SK-N-SH treated with all-trans-retinoic acid at 6 μM for 48 hours (cell line): ENCODE results near the gene PTGES.
A peak's percentile ranks its signal among the peaks of the same experiment; 100 is the strongest.

Source experiments
- ATAC-seq: fragments of 200-7000 bp; cut with Tn5 transposase; 3 replicates; pipeline ENCODE4 v1.9.1; 2020; ENCODE audit warnings: mild to moderate bottlenecking, moderate library complexity
- ARNTL ChIP-seq: fragments of 450-650 bp; formaldehyde crosslinking; IDR thresholded peaks from 2 replicates; pipeline ENCODE4 v1.5.0; 2020; ENCODE audit warnings: low read depth, mild to moderate bottlenecking, moderate library complexity, borderline replicate concordance
- BACH2 ChIP-seq: fragments of 250-450 bp; sonication (Bioruptor Pico); IDR thresholded peaks from 2 replicates; pipeline ENCODE4 v1.9.0; 2021; ENCODE audit warnings: mild to moderate bottlenecking, borderline replicate concordance
- CREB5 ChIP-seq: fragments of 250-450 bp; sonication (Bioruptor Pico); IDR thresholded peaks from 2 replicates; pipeline ENCODE4 v1.5.1; 2020; ENCODE audit warnings: low read depth, mild to moderate bottlenecking, moderate library complexity
- CSDC2 ChIP-seq: fragments of 250-450 bp; sonication (Bioruptor Pico); IDR thresholded peaks from 2 replicates; pipeline ENCODE4 v1.5.0; 2020; ENCODE audit warnings: mild to moderate bottlenecking, moderate library complexity
- ESRRG ChIP-seq: fragments of 250-450 bp; sonication (Bioruptor Pico); IDR thresholded peaks from 2 replicates; pipeline ENCODE4 v1.6.1; 2021; ENCODE audit warnings: mild to moderate bottlenecking
- ISL1 ChIP-seq: fragments of 250-450 bp; sonication (Bioruptor Pico); IDR thresholded peaks from 2 replicates; pipeline ENCODE4 v2.1.2; 2022; ENCODE audit warnings: mild to moderate bottlenecking, moderate library complexity
- OSR1 ChIP-seq: fragments of 250-450 bp; sonication (Bioruptor Pico); IDR thresholded peaks from 2 replicates; pipeline ENCODE4 v1.8.0; 2022; ENCODE audit warnings: moderate library complexity, mild to moderate bottlenecking, inconsistent platforms
- PATZ1 ChIP-seq: fragments of 250-450 bp; sonication (Bioruptor Pico); IDR thresholded peaks from 2 replicates; pipeline ENCODE4 v1.8.0; 2020; ENCODE audit warnings: mild to moderate bottlenecking, moderate library complexity, borderline replicate concordance
- POU6F1 ChIP-seq: fragments of 250-450 bp; sonication (Bioruptor Pico); IDR thresholded peaks from 2 replicates; pipeline ENCODE4 v1.8.0; 2021; ENCODE audit warnings: low read depth, mild to moderate bottlenecking, moderate library complexity, borderline replicate concordance
- PPARA ChIP-seq: fragments of 250-450 bp; sonication (Bioruptor Pico); IDR thresholded peaks from 2 replicates; pipeline ENCODE4 v1.5.0; 2020; ENCODE audit warnings: mild to moderate bottlenecking, borderline replicate concordance
- RARB ChIP-seq: fragments of 250-450 bp; sonication (Bioruptor Pico); IDR thresholded peaks from 2 replicates; pipeline ENCODE4 v1.8.0; 2021; ENCODE audit warnings: mild to moderate bottlenecking, moderate library complexity
- TOX ChIP-seq: fragments of 250-450 bp; sonication (Bioruptor Pico); IDR thresholded peaks from 2 replicates; pipeline ENCODE4 v1.8.0; 2021; ENCODE audit warnings: mild to moderate bottlenecking, moderate library complexity, borderline replicate concordance
- TSHZ2 ChIP-seq: fragments of 250-450 bp; sonication (Bioruptor Pico); IDR thresholded peaks from 2 replicates; pipeline ENCODE4 v1.5.0; 2020; ENCODE audit warnings: mild to moderate bottlenecking, moderate library complexity
- ZFP3 ChIP-seq: fragments of 250-450 bp; sonication (Bioruptor Pico); IDR thresholded peaks from 2 replicates; pipeline ENCODE4 v1.5.0; 2020; ENCODE audit warnings: mild to moderate bottlenecking, moderate library complexity
- ZFP30 ChIP-seq: fragments of 450-650 bp; formaldehyde crosslinking; IDR thresholded peaks from 2 replicates; pipeline ENCODE4 v1.5.0; 2022; ENCODE audit warnings: mild to moderate bottlenecking, moderate library complexity
- ZNF565 ChIP-seq: fragments of 450-650 bp; formaldehyde crosslinking; conservative IDR thresholded peaks from 2 replicates; pipeline ENCODE4 v1.5.0; 2020; ENCODE audit warnings: low read depth, mild to moderate bottlenecking, moderate library complexity
- ZNF70 ChIP-seq: fragments of 450-650 bp; formaldehyde crosslinking; IDR thresholded peaks from 2 replicates; pipeline ENCODE4 v1.5.0; 2020; ENCODE audit warnings: mild to moderate bottlenecking, moderate library complexity
- ZNF8 ChIP-seq: fragments of 450-650 bp; formaldehyde crosslinking; IDR thresholded peaks from 2 replicates; pipeline ENCODE4 v1.5.0; 2020; ENCODE audit warnings: mild to moderate bottlenecking, moderate library complexity
- TF ChIP-seq, protein P1 (sequence below): fragments of 250-450 bp; sonication (Bioruptor Pico); IDR thresholded peaks from 2 replicates; pipeline ENCODE4 v1.5.1; 2021; ENCODE audit warnings: mild to moderate bottlenecking, moderate library complexity

PTGES gene

GRCh38 chr9:129720181-129720864 is 32.5 kb downstream of the PTGES start:
- ATAC-seq, result 0 out of 3 replicates have a peak, but pooled peaks have one; percentile 34
- TF ChIP-seq ISL1 (CRISPR knock-in tag) (no peak), RARB (CRISPR knock-in tag) (no peak), TSHZ2 (no peak), ZNF8 (CRISPR knock-in tag) (no peak), ARNTL (CRISPR knock-in tag) (no peak), ZNF565 (CRISPR knock-in tag) (no peak), CSDC2 (CRISPR knock-in tag) (no peak)

DNA sequence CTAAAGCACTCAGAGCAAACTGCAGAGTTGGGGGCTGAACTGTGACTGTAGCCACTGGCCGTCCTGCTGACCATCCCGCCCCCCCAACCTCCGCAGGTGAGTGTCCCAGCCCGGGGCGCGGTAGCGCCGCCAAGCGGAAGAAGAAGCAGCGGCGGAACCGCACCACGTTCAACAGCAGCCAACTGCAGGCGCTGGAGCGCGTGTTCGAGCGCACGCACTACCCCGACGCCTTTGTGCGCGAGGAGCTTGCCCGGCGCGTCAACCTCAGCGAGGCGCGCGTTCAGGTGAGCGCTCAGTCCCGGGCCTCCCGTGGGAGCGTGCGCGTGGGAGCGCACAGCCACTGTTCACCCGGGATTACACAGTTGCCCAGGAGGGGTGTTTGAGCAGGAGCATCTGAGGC is 33.7 kb downstream of the PTGES start:
- TF ChIP-seq OSR1 (CRISPR knock-in tag) (no peak), TSHZ2 (no peak), CREB5 (CRISPR knock-in tag) (no peak), ZFP3 (CRISPR knock-in tag) (no peak), ESRRG (CRISPR knock-in tag) (no peak)
- TF ChIP-seq, all 23 proteins: peak for 0

GRCh38 chr9:129718647-129719046 is 34.2 kb downstream of the PTGES start:
- TF ChIP-seq PPARA (CRISPR knock-in tag), result no peak
- no peak for TF ChIP-seq CSDC2 (CRISPR knock-in tag)
- TF ChIP-seq POU6F1, result no peak
- TF ChIP-seq, protein P1, sequence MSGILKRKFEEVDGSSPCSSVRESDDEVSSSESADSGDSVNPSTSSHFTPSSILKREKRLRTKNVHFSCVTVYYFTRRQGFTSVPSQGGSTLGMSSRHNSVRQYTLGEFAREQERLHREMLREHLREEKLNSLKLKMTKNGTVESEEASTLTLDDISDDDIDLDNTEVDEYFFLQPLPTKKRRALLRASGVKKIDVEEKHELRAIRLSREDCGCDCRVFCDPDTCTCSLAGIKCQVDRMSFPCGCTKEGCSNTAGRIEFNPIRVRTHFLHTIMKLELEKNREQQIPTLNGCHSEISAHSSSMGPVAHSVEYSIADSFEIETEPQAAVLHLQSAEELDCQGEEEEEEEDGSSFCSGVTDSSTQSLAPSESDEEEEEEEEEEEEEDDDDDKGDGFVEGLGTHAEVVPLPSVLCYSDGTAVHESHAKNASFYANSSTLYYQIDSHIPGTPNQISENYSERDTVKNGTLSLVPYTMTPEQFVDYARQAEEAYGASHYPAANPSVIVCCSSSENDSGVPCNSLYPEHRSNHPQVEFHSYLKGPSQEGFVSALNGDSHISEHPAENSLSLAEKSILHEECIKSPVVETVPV (CRISPR knock-in tag), result no peak
- TF ChIP-seq PATZ1, result no peak
- TF ChIP-seq ZNF8 (CRISPR knock-in tag), result no peak
- no peak for TF ChIP-seq ISL1 (CRISPR knock-in tag)
- no peak for TF ChIP-seq ZFP30 (CRISPR knock-in tag)
- TF ChIP-seq OSR1 (CRISPR knock-in tag), result no peak
- TF ChIP-seq TOX, result no peak
- TF ChIP-seq ZNF70 (CRISPR knock-in tag), result no peak
- no peak for TF ChIP-seq RARB (CRISPR knock-in tag)
- TF ChIP-seq ZFP3 (CRISPR knock-in tag), result no peak
- no peak for TF ChIP-seq CREB5 (CRISPR knock-in tag)
- no peak for TF ChIP-seq BACH2
- no peak for TF ChIP-seq ZNF565 (CRISPR knock-in tag)
- no peak for TF ChIP-seq ESRRG (CRISPR knock-in tag)
- TF ChIP-seq TSHZ2, result no peak
- no peak for ATAC-seq

More for the DNA sequence above, 33.7 kb downstream of the PTGES start:
- ATAC-seq, result no peak
